Limb (tissue), 2 donors: ENCODE results near the gene BBS1.
A peak's percentile ranks its signal among the peaks of the same experiment; 100 is the strongest.
"Not testable (repeated sequence)": the region's sequence is repeated elsewhere in the genome, so short reads cannot be mapped to it uniquely, and the experiment has no call there.

ENCODE experiments used
- DNase-seq, 2 donors: peaks; one replicate each; pipeline ENCODE4 v3.0.0-alpha.2; 2016; ENCODE audit errors: extremely low spot score in 2 of 2

BBS1 gene

GRCh38 chr11:66510271-66510989 is at the start of gene BBS1:
TSS of gene BBS1 (plus strand) at chr11:66510635. CDS start at chr11:66510660, 25 bp downstream.
- peak; percentile 79 to 93 for DNase-seq

GRCh38 chr11:66462010-66462409 is 48.4 kb upstream of the BBS1 start:
- no peak for DNase-seq

- DNase-seq = no peak
These were observed 47.5 kb upstream of the BBS1 start for GRCh38 chr11:66462911-66463310.

GRCh38 chr11:66464116-66464515 is 46.3 kb upstream of the BBS1 start:
- not testable (repeated sequence) for DNase-seq

- DNase-seq = no peak
These were observed 45.5 kb upstream of the BBS1 start for GRCh38 chr11:66464916-66465315.

GRCh38 chr11:66465373-66466224 is 44.8 kb upstream of the BBS1 start:
- peak in 1 of 2 donors; percentile 37 for DNase-seq

- peak; percentile 93 to 99 for DNase-seq
These were observed 44.0 kb upstream of the BBS1 start, which contains the start of gene PELI3 for GRCh38 chr11:66466225-66467033. TSS of gene PELI3 (plus strand) at chr11:66466905. CDS start at chr11:66468129, 1,224 bp downstream.

GRCh38 chr11:66467034-66467659 is 43.3 kb upstream of the BBS1 start:
- DNase-seq = peak in 1 of 2 donors; percentile 19

- no peak for DNase-seq
These were observed 42.7 kb upstream of the BBS1 start for GRCh38 chr11:66467756-66468155.

GRCh38 chr11:66468691-66469090 is 41.7 kb upstream of the BBS1 start:
- DNase-seq = no peak

- DNase-seq = no peak
These were observed 41.0 kb upstream of the BBS1 start for GRCh38 chr11:66469441-66469840.

- DNase-seq = no peak
These were observed 40.4 kb upstream of the BBS1 start for GRCh38 chr11:66470015-66470414.

GRCh38 chr11:66471142-66471541 is 39.3 kb upstream of the BBS1 start:
- DNase-seq = no peak

- DNase-seq = no peak
These were observed 38.4 kb upstream of the BBS1 start for GRCh38 chr11:66472054-66472453.

GRCh38 chr11:66473167-66473566 is 37.3 kb upstream of the BBS1 start:
- no peak for DNase-seq

- no peak for DNase-seq
These were observed 36.6 kb upstream of the BBS1 start for GRCh38 chr11:66473608-66474515.

GRCh38 chr11:66475349-66476172 is 34.9 kb upstream of the BBS1 start:
- no peak for DNase-seq

- DNase-seq = no peak
These were observed 34.1 kb upstream of the BBS1 start for GRCh38 chr11:66476173-66476840.

GRCh38 chr11:66476841-66477251 is 33.6 kb upstream of the BBS1 start:
- DNase-seq = no peak
